GM12878 (cell line): ENCODE results near the gene PP2D1. TPM values are rescaled to one million over a fixed set of nuclear protein-coding genes. Genes with fewer than 3 reads are reported as not detected.
A peak's percentile ranks its signal among the peaks of the same experiment; 100 is the strongest.

Experiments
- ATF3 ChIP-seq: IDR thresholded peaks from 2 replicates; pipeline ENCODE4 v1.6.1; 2011; ENCODE audit warnings: low read depth, mild to moderate bottlenecking, low read length, moderate library complexity, borderline replicate concordance; ENCODE audit errors: extremely low read depth
- BCL11A ChIP-seq: IDR thresholded peaks from 2 replicates; pipeline ENCODE4 v1.6.1; 2011; ENCODE audit warnings: low read depth, low read length
- BCLAF1 ChIP-seq: fragments of 450-650 bp; IDR thresholded peaks from 2 replicates; pipeline ENCODE4 v1.6.1; 2017; ENCODE audit warnings: antibody characterized with exemption, mild to moderate bottlenecking, moderate library complexity
- CEBPB ChIP-seq, 2 experiments: fragments of 150-350 bp in 1 of 2; IDR thresholded peaks; 2 replicates each; pipeline ENCODE4 v1.6.1; 2012 to 2014; ENCODE audit warnings: low read depth in 2 of 2, low read length in 2 of 2, borderline replicate concordance in 1 of 2, inconsistent platforms in 1 of 2
- CEBPZ ChIP-seq: fragments of 150-350 bp; IDR thresholded peaks from 2 replicates; pipeline ENCODE4 v1.6.1; 2016; ENCODE audit warnings: low read depth, low read length
- GATAD2B ChIP-seq: fragments of 450-650 bp; conservative IDR thresholded peaks from 2 replicates; pipeline ENCODE4 v1.6.1; 2017; ENCODE audit warnings: low read depth, mild to moderate bottlenecking, moderate library complexity
- HCFC1 ChIP-seq: fragments of 150-350 bp; IDR thresholded peaks from 2 replicates; pipeline ENCODE4 v1.6.1; 2014; ENCODE audit warnings: low read length
- HDGF ChIP-seq: fragments of 450-650 bp; IDR thresholded peaks from 2 replicates; pipeline ENCODE4 v1.6.1; 2016; ENCODE audit warnings: antibody characterized with exemption
- MTA2 ChIP-seq: fragments of 450-650 bp; IDR thresholded peaks from 2 replicates; pipeline ENCODE4 v1.6.1; 2016; ENCODE audit warnings: low read depth, mild to moderate bottlenecking, moderate library complexity
- PRDM15 ChIP-seq: fragments of 450-650 bp; formaldehyde crosslinking; IDR thresholded peaks from 2 replicates; pipeline ENCODE4 v1.4.0; 2020; ENCODE audit warnings: mild to moderate bottlenecking, moderate library complexity
- SMAD5 ChIP-seq: IDR thresholded peaks from 2 replicates; pipeline ENCODE4 v1.6.1; 2016; ENCODE audit warnings: antibody characterized with exemption, low read depth
- TCF3 ChIP-seq: IDR thresholded peaks from 2 replicates; pipeline ENCODE4 v1.6.1; 2012; ENCODE audit warnings: low read depth, mild to moderate bottlenecking, low read length, borderline replicate concordance; ENCODE audit not compliant: insufficient read depth
- USF2 ChIP-seq: IDR thresholded peaks from 2 replicates; pipeline ENCODE4 v1.6.1; 2011; ENCODE audit warnings: low read depth, low read length, improper control_type of control experiment, borderline replicate concordance
- ZNF274 ChIP-seq: IDR thresholded peaks from one replicate; pipeline ENCODE4 v1.8.0; 2011; ENCODE audit not compliant: insufficient read length, insufficient read depth
- polyA plus RNA-seq, 11 experiments: library from polyadenylated mRNA; depleted of rRNA in 4 of 11; unstranded in 6 of 11; stranded (reverse) in 5 of 11; fragments of >200 nt; fragmentation: Nextera tagmentation in 4 of 11; fragmentation: Illumina TruSeq in 1 of 11; extraction: Ambion mirVana in 4 of 11; extraction: Trizol in 1 of 11; gene quantifications; 1 replicate in 1 of 11; 2 replicates in 10 of 11; pipeline versions ENCODE4 v1.2.1 to v1.2.3, GENCODE V29; 2011 to 2016; ENCODE audit warnings: inconsistent platforms in 2 of 11, missing spikeins in 2 of 11, low read depth in 1 of 11
- total RNA-seq, 4 experiments: library from RNA; depleted of rRNA in 3 of 4; stranded (reverse); fragments of >200 nt in 3 of 4; fragmentation: Illumina TruSeq in 1 of 4; extraction: Trizol in 1 of 4; gene quantifications; 2 replicates each; pipeline versions ENCODE4 v1.2.1 to v1.2.3, GENCODE V29; 2013 to 2021

PP2D1 gene
- total and polyA plus RNA-seq, 10 of the 15 experiments (the other 5 are each of a cell fraction or from before 2014, with no cell fraction given), result 0.04 to 0.18 (median 0.17) TPM; not detected in 7

GRCh38 chr3:20041197-20041780 is 29.2 kb upstream of the PP2D1 start (continued):
- TF ChIP-seq ZNF274 (no peak), HDGF (no peak), BCL11A (no peak), HCFC1 (no peak), MTA2 (no peak), USF2 (no peak), CEBPB (IDR thresholded peaks at IDR 0.05; ENCODE audit: borderline replicate concordance in 1 of 2, low read depth in 2 of 2, low read length in 2 of 2) (no peak), GATAD2B (no peak), CEBPZ (no peak), ATF3 (no peak), PRDM15 (no peak), BCLAF1 (no peak), TCF3 (0 out of 2 replicates have a peak, but pooled peaks have one; percentile 40), SMAD5 (no peak)
